Retina (tissue), 1 donor: ENCODE data around the gene PEX13.
"Not testable (repeated sequence)": the region's sequence is repeated elsewhere in the genome, so short reads cannot be mapped to it uniquely, and the experiment has no call there.

Source experiments
- DNase-seq: peaks from one replicate; pipeline ENCODE4 v3.0.0-alpha.2; 2016

Gene PEX13

GRCh38 chr2:61017556-61018317, at the start of gene PEX13, which contains the start of gene PUS10:
PEX13 (plus strand) TSS chr2:61017720; CDS start chr2:61017760, 40 bp downstream.
PUS10 (minus strand) TSS chr2:61018255; CDS start chr2:61011890, 6,365 bp downstream.
- peak; percentile 97 for DNase-seq

DNA sequence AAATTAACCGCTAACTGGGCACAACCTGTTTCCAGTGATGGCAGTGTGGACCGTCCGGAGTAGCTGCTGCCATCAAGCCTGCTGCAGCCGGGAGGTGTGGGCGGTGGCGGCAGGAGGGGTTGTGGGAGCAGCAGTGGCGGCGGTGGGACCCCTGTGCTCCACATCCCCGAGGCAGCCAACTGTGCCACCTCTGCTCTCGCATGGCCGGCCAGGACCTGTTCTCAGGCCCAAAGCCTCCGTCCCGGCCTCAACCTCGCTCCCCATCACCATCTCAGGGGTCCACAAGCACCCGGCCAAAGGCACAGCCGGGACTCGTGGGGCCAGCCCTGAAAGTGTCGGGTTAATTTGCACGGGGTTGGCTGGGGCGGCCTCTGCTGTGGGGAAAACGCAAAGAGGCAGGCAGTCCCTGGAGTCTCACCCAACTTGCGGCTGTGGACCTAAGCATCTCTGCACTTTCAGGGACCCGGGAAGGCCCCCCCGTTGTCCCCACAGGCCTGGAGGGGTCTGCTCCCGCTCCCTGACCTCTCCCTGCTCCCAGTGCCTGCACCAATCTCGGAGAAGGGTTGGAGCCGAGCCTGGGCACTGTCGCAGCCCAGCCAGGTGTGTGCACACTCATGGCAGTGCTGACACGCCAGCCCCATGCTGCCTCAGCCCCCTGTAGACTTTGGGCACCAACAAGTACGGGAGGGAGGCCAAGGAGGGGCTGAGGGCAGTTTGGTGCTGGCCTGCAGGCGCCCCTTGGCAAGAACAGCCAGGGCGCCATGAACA, 44.4 kb upstream of the PEX13 start:
- DNase-seq: no peak

DNA sequence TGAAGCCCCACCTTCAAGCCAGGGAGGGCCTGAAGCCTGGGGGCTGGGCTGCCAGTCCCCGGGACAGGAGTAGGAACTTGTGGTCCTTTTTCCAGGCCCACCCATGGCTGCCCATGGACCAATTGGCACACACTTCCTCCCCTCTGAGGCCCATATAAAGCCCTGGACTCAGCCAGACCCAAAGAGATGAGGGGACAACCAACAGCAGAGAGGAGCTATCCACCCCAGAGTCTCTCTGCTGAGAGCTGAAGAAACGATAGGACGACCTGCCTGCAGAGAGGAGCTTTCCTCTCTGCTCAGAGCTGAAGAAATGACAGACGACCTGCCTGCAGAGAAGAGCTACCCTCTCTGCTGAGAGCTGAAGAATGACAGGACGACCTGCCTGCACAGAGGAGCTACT, 43.8 kb upstream of the PEX13 start:
- DNase-seq: no peak

DNA sequence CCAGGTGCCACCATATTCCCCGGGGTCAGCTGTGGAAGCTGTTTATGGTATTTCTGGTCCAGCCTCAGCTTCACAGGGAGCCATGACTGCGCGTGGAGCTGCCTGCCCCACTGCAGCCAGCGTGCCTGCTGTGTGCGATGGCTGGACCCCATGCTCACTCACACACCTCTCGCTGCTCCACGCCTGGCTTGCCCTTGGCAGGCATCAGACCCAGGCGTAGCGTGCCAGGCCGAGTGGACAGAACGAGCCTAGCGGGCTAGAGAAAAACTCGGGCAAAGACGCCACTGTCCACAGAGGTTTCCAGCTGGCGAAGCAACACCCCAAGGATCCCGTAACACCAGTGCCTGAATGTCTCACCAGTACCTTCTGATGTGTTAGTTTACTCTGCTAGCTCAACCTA, 42.9 kb upstream of the PEX13 start:
- DNase-seq: no peak

DNA sequence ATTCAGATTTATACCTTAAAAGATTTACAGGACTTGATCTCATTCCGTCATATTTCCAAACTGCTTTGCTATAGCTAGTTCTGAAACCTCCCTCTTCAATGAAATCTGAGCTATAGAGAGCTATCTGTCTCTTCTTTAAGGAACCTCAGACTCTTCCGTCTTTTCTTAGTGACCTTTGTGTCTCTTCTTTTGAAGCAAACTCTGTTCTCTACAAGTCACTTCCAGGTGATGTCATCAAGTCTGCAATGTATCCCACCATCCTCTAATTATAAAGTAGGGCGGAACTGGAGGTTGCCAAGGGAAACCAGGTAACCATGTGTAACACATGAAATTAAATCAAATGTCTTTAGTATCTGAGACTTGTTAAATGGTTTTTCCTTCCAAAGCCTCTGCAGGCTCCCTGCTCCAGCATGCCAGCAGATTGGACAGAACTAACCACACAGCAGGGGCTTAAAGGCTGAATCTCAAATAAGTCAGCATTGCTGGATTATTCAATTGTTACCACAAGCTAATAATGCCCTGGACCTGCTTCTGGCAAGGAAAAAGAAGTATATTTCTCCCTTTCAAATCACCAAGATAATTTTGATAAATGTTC, 41.2 kb upstream of the PEX13 start:
- no peak for DNase-seq

- no peak for DNase-seq
These were observed 40.5 kb upstream of the PEX13 start for GRCh38 chr2:60976875-60977561.

- DNase-seq: no peak
These were observed 40.0 kb upstream of the PEX13 start for GRCh38 chr2:60977562-60977895.

DNA sequence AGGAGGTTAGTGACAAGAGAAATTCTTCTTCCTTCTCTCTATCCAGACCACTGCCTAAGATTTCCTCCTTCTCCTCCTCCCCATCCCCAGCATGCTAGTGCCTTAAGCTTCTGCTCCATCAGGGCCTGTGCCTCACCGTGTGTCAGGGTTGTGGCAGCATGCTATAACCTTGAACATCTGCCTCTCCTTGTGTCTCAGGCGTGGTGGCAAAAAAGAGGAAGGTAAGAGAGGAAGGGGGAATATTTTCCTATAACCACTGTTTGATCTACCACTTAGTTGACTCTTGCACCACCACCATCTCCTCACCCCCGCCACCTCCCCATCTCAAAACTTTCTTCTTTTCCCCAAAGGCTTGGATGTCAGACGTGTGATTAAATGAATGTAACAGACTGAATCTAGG, 38.3 kb upstream of the PEX13 start:
- DNase-seq: no peak

GRCh38 chr2:60980071-60980815, 37.3 kb upstream of the PEX13 start:
- no peak for DNase-seq

DNA sequence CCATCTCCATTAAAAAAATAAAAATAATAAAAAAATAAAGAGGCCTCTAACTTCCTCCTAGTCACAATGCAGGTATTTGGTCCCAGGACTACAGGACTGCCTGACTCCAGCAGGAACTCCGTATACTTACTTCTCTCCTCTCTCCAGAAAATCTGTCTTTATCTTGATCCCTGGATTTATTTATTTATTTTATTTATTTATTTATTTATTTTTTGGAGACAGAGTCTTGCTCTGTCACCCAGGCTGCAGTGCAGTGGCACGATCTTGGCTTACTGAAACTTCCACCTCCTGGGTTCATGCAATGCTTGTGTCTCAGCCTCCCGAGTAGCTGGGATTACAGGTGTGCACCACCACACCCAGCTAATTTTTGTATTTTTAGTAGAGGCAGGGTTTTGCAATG, 35.5 kb upstream of the PEX13 start:
- not testable (repeated sequence) for DNase-seq

DNA sequence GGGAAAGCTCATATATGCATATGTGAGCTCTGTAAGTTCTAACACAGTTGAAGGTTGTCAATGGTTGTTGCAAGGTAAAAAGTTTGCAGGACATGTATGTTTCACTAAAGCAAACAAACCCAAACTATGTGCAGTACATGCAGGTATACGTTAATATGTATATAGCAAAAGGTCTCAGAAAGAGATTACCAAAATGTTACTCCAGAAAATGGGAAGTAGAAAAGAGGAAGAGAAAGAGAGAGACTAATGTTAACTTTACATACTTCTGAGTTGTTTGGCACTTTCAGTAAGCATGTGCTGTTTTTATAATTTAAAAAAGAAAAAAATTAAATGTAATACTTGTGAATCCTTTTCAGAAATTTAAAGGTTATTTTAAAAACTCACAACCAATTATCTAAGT, 32.8 kb upstream of the PEX13 start:
- no peak for DNase-seq

DNA sequence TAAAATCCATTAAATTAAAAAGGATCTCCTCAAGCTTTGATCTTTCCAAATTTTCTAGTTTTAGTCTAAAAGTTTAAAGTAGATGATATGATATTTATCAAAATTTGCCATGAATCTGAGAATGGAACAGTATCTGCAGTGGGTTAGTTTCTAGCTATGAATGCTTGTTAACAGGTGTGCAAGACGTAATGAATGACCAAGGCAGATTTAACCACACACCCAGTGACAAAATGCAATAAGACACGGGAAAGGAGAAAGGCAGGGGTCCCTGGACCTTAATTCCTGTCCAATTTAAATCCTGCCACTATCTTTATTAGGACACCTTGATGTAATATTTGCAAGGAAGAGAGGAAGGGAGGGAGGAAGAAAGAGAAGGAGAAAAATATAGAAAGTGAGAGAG, 30.5 kb upstream of the PEX13 start:
- DNase-seq: no peak

- not testable (repeated sequence) for DNase-seq
These were observed 29.9 kb upstream of the PEX13 start for GRCh38 chr2:60987656-60988055.

GRCh38 chr2:60989259-60989658, 28.3 kb upstream of the PEX13 start:
- no peak for DNase-seq

- DNase-seq: no peak
These were observed 25.9 kb upstream of the PEX13 start for GRCh38 chr2:60991644-60992043.

DNA sequence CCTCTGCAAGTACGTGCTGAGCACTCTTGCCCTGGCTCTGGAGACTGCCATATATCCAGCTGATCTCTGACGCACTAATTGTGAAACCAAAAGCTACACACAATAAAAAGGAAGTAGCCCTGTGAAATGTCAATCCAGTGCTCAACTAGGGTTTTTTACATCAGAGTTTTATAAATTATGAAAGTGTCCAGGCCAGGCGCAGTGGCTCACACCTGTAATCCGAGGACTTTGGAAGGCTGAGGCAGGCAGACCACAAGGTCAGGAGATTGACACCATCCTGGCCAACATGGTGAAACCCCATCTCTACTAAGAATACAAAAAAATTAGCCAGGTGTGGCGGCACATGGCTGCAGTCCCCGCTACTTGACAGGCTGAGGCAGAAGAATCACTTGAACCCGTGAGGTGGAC, 24.5 kb upstream of the PEX13 start:
- no peak for DNase-seq

DNA sequence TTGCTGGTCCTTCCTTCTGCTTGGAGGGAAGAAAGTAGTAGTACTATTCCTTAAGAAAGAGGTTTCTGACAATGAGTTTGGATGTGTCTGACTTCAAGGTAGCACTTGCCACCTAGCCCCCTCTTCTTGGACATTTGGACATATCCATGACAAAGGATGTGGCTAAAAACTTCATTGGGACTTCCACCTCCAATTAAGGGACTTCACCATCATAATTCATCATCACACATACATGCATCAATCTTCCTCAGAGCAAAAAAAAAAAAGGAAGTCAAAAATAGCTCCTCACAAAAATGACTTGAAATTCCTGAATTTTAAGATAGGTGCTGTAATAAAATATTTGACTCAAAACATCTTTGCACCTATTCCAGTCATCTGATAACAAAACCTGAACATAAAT, 23.4 kb upstream of the PEX13 start:
- no peak for DNase-seq

DNA sequence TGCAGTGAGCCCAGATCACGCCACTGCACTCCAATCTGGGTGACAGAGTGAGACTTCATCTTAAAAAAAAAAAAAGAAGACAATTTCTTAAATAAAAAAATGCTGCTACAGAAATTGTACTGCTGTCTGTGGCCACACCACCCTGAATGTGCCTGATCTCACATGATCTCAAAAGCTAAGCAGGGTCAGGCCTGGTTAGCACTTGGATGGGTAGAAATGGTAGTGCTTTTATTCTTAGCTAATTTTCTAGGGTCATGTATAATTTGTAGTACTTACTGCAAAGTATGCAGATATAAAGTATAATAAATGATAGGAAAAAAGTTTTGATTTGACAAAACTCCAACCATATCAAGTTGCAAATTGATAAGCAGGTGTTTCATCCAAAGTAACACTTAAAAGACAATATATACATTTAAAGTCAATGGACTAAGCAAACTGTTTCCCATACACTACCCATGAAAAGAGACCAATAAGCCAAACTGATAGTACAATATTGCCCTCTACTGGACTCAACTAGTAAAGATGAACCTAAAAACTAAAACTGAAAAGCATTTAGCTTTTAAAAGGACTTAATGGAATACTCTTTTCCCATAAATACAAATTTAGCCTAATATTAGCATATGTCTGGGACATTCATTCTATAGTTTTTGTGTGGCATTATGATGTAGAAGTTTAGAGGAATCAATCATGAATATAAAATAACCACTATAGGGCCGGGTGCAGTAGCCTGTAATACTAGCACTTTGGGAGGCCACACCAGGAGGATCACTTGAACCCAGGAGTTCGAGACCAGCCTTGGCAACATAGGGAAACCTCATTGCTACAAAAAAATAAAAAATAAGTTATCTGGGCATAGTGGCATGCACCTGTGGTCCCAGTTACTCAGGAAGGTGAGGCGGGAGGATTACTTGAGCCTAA, 18.6 kb upstream of the PEX13 start:
- DNase-seq: peak; percentile 22

DNA sequence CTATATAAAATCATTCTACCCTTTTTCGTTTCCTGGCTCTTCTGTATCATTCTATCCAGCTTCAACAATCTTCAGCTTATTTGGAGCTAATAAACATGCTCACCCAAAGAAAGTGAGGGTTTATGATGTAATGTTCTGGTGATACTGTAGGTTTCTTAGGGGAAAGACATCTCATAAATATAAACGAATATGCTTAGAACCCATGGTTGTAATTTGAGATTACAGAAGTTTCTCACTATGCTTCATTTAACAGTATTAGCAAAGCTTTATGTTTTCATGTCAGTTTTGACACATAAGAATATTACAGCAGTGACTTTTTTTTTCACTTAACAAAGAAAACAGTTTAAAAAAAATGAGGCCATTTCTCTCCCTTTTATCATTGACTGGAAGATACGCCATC, 11.8 kb upstream of the PEX13 start:
- no peak for DNase-seq

- DNase-seq: no peak
These were observed 10.9 kb upstream of the PEX13 start for GRCh38 chr2:61006486-61007105.

DNA sequence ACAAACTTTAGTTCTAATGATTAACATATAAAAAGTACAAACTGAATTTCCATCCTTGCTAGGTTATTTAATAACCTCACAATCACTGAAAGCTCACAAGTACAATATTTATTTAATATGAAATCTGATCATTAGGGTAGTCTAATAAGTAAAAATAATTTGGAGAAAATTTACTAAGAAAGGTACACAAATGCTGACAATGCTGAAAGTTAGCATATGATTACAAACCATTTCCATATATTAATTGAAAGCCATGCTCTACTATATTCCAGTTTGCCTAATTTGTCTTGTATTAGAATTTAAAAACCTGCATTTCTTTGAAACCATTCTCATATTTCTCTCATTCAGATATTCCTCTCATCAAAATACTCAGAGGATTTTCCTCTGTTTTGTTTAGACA, 8.2 kb upstream of the PEX13 start:
- DNase-seq: no peak
